Ovary (tissue), 3 donors: ENCODE measurements around the gene HABP2.

Experiments
- CTCF ChIP-seq, 3 donors: fragments of 450-650 bp in 2 of 3; fragments of 200-600 bp in 1 of 3; IDR thresholded peaks; one replicate each; pipeline versions ENCODE4 v1.5.1 to v1.8.0; 2016 to 2022; ENCODE audit warnings: antibody characterized with exemption in 3 of 3, mild to moderate bottlenecking in 1 of 3
- EP300 ChIP-seq: sonication (generic); formaldehyde crosslinking; IDR thresholded peaks from one replicate; pipeline ENCODE4 v1.6.1; 2017; ENCODE audit warnings: antibody characterized with exemption
- donor health status: DM: no; HTN: no; CAD: no.

DNA sequence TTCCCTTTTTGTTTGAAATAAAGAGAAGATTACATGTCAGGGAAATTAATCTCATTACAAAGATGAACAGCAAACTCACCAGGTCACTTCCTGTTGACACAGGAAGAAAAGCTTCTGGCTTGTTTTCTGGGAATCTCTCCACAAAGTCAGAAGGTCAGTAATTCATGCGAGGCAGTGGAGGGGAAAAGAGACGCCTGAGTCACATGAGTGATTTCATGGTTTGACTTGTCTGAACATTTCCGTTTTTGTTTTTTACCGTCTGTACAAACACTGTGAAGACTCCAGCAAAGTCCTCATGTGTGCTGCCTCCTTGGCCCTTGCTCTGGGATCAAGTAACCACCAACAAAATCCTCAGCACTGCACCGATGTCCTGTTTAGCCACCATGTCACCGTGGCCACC is 2.5 kb upstream of the HABP2 start:
- no peak for TF ChIP-seq CTCF (IDR thresholded peaks at IDR 0.05)
- TF ChIP-seq EP300, result no peak
